Uterus (tissue), 2 donors: ENCODE data around the gene DOCK7.

ENCODE experiments used
- CTCF ChIP-seq, 4 experiments: fragments of 200-600 bp in 2 of 4; fragments of 450-650 bp in 2 of 4; sonication (generic) in 2 of 4; IDR thresholded peaks; one replicate each; pipeline ENCODE4 v1.5.1; 2016 to 2019; ENCODE audit warnings: antibody characterized with exemption in 4 of 4, mild to moderate bottlenecking in 2 of 4, moderate library complexity in 1 of 4
- POLR2A ChIP-seq, 2 donors: fragments of 450-650 bp; IDR thresholded peaks; one replicate each; pipeline ENCODE4 v1.6.1; 2016; ENCODE audit warnings: antibody characterized with exemption in 2 of 2, mild to moderate bottlenecking in 1 of 2, moderate library complexity in 1 of 2

DNA sequence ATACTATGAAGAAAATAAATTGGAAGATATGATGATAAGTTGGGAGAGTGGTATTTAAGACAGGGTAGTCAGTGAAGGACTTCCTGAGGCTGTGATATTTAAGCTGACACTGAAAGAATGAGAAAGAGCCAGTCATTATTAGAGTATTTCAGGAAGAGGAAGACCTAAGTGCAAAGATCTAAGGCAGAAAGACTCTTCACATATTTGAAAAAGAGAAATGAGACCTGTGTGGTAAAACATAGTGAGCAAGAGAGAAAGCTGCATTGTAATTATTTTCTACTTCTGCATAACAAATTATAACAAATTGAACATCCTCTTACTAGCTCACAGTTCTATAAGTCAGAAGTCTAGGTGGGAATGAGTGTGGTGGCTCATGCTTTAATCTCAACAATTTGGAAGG is 34.6 kb upstream of the DOCK7 start:
- no peak for TF ChIP-seq CTCF (IDR thresholded peaks at IDR 0.05)
- no peak for TF ChIP-seq POLR2A (IDR thresholded peaks at IDR 0.05)
